GM19463 (cell line): Measurements from ENCODE around the gene ISLR2.
"Not testable (repeated sequence)": the region's sequence is repeated elsewhere in the genome, so short reads cannot be mapped to it uniquely, and the experiment has no call there.

ENCODE experiments used
- ATAC-seq: cut with Tn5 transposase; IDR thresholded peaks from one replicate; pipeline ENCODE4 v1.9.1; 2021; ENCODE audit warnings: mild to moderate bottlenecking, moderate library complexity; ENCODE audit not compliant: unreplicated experiment

ISLR2 gene

DNA sequence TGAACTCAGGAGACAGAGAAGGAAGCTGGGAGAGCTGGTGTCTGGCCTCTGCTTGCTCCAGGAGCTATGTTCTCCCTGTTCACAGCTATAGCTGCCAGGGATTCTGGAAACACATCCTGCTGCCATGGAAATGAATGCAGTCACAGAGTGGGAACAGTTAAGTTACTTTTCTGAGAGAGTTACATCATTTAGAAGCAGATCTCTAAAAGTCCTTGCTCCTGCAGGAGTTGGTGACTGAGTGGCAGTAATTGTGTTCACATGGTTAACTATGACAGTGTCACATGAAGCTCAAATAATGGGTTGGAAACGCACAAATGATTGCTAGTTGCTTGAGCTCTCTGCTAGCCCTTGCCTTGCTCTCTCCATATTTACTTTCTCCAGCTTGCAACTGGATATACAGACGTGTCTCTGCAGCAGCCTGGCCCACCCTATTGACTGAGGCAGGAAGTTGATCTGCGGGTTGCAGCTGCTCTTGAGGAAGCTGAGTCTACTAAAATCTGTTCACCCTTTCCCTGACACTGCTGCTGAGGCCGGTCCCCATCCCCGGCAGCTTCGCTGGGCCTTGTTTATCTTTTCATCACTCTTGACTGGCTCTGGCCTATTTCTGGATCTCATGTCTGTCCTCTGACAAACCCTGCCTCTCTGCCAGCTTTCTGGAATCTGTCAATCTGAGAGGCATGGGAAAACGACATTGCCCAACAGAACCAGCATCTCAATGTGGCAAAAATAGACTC lies 26.5 kb downstream of the ISLR2 start:
- no peak for ATAC-seq

DNA sequence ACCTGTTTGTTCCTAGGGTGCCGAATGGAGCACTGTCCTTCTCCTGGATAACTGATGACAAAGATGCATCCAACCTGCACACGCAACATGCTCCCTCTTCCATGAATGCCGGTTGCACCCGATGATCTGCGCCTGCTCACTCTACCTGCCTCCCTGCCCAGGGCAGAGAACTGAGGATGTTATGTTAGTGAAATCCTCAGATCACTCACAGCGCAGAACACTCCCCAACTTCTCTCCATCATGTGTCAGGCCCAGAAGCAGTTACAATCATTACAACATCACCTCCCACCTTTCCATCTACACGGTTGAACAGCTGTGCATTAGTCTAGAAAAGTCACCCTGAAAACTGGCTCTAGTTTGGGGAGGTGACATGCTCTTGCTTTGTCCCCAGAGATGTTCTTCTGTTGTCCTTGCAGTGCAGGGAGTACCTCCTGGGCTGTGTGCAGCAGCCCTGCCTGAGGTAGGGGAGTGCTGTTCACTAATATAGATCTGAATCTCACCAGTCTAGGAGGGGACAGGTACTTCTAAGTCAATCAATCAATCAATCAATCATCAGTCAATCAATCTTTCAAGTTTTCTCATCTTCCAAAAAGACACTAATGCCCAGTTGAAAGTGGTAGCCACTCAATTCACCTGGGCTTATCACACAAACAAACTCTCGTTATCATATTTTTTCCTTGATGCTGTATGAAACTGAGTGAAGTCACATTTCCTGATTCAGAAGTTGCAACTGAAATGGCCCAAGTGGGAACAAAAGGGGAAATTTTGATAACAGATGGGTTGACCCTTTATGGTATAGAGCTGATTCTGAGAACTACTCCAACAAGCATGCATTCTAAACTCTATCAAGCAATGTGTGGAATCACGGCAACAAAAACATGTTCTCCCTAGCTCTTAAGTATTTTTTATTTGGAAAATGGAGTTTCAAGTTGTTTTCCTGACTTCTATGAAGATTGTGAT lies 27.8 kb downstream of the ISLR2 start:
- ATAC-seq: no peak

DNA sequence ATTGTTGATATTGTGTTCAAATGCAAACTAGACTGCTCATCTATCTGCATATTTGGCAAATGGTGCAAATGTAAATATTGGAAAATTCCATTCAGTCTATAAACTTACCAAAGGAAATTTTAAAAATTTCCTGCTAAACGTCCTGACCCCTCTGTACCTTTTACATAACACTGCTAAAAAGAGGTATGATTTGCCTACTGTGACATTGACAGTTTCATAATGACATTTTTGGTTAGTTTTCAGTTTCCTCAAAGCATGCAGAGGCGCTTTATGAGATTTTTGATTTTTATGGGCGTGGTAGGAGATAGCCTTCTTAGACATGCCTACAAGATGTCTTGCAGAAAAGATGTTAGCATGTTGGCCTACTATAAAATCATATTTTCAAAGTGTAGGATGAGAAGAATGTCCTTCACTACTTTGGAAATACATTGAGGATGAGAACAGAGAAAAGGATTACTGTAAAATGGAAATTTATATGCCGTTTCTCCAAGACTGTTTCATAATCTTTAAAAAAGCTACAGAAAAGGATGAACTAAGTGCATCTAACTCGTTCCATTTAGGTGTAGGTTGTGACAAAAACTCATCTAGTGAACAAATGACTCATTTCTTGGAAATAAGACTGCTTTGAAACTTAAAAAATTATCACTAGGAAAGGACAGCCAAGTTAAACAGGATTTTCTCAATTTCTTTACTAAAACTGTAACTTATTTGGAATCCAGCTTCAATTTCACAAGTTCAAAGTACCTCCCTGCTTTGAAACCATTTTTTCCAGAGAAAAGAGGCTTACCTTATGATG lies 28.7 kb downstream of the ISLR2 start:
- peak; percentile 63 for ATAC-seq

GRCh38 chr15:74159773-74160172 lies 29.4 kb downstream of the ISLR2 start:
- ATAC-seq: no peak

DNA sequence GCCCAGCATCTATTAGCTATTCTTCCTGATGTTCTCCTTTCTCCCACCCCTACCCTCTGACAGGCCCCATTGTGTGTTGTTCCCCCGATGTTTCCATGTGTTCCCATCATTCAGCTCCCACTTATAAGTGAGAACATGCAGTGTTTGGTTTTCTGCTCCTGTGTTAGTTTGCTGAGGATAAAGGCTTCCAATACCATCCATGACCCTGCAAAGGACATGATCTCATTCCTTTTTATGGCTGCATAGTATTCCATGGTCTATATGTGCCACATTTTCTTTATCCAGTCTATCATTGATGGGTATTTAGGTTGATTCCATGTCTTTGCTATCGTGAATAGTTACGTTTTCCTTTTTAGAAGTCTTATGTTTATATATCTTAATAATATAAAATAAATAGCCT lies 30.0 kb downstream of the ISLR2 start:
- ATAC-seq: not testable (repeated sequence)

GRCh38 chr15:74162195-74162536 lies 31.8 kb downstream of the ISLR2 start:
- not testable (repeated sequence) for ATAC-seq

DNA sequence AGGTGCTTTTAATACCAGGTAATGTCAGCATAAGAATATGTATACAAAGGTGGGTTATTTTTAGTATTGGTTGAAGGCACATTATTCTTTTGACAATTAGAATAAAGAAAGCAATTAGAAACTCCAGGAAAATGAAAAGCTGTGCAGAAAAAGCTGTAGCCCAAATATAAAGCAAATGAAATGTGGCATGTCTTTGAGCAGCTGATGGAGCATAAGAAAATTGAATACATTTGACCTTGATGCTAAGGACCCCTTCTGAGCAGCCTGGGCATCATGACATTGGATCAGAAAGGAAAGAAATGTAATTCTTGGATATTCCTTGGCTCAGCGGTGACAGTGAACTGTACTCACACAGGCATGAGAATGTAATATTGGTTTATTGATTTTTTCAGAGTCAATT lies 35.1 kb downstream of the ISLR2 start:
- no peak for ATAC-seq

- no peak for ATAC-seq
Observed at GRCh38 chr15:74167891-74168331, 37.5 kb downstream of the ISLR2 start.

DNA sequence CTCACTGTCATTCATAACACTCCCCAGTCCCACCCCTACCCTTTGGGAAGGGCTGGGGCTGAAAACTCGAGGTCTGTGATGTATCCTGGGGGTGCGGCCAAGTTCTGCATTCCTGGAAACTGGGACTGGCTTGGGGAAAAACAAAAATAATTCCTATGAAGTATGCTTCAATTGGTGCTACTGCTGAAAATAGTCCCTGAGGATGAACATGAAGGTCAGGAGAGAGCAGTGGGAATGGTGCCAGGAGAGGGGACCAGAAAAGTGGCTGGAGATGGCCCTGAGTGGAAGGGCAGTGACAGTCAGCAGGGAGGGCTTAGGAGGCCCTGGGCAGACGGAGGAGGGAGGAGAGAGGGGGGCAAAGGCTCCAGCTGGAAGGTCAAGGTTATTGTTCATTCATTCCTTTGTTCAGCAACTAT lies 38.3 kb downstream of the ISLR2 start:
- no peak for ATAC-seq

- ATAC-seq: no peak
Observed at GRCh38 chr15:74170071-74170844, 39.9 kb downstream of the ISLR2 start.

- no peak for ATAC-seq
Observed at GRCh38 chr15:74170875-74171578, 40.6 kb downstream of the ISLR2 start.

DNA sequence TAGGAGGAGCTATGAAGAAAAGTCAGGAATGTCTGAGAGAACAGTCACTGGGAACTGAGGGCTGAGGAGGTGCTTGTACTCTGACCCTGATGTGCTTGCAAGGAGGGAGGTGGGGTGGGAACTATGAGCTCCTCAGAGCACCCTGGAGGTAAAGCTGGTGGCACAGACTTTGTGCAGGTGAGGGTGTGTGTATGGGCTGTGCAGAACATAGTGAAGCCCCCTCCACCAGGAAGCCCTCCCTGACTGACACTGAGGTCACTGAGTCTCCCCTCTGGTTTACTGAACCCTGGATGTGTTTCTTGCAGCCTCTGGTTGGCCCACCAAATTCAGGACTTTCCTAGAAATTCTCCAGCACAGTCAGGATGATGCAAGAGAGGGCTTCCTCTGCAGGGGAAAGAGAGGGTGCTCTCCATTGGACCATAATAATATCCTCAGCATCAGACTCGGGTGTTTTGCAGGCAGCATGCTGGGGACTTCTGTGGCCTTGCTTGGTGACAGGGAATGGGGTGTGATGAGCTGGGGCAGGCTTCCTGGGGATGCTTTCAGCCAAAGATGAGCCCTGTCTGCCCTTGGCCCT lies 41.7 kb downstream of the ISLR2 start:
- no peak for ATAC-seq

- no peak for ATAC-seq
Observed at GRCh38 chr15:74172701-74173379, 42.5 kb downstream of the ISLR2 start.

DNA sequence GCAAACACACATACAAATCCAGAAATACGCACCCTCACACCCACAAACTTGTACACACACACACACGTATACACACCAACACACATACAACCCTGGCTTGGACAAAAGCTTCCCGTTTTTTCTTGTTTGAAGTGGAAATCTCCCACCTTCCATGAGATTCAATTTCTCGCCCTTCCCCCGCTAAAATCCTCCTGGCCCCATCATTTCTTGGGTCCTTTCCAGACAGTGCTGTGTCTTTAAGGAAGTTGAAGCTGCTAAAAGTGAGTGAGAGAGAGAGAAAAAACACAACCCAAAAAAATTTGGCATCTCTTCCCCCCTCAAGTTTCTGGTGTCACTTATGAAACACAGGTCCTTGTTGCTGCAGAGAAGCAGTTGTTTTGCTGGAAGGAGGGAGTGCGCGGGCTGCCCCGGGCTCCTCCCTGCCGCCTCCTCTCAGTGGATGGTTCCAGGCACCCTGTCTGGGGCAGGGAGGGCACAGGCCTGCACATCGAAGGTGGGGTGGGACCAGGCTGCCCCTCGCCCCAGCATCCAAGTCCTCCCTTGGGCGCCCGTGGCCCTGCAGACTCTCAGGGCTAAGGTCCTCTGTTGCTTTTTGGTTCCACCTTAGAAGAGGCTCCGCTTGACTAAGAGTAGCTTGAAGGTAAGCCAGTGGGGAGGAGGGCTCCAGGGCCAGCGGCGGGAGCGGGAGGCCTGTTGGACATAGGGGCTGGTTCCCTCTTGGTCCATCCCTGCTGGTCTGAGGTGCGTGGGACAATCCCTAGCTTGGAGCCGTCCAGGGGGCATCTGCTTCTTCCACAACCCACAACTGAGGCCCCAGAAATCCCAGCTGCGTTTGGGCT lies 43.2 kb downstream of the ISLR2 start, which contains the start of gene ISLR:
Gene ISLR (plus strand): TSS at position 331 of the 839 bp plus-strand sequence. CDS start 1,149 bp downstream, outside the sequence.
- no peak for ATAC-seq

GRCh38 chr15:74174219-74174957 lies 44.0 kb downstream of the ISLR2 start:
- no peak for ATAC-seq

DNA sequence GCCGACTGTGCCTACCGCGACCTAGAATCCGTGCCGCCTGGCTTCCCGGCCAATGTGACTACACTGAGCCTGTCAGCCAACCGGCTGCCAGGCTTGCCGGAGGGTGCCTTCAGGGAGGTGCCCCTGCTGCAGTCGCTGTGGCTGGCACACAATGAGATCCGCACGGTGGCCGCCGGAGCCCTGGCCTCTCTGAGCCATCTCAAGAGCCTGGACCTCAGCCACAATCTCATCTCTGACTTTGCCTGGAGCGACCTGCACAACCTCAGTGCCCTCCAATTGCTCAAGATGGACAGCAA lies 44.5 kb downstream of the ISLR2 start:
- no peak for ATAC-seq
